HG03095 (cell line): ENCODE data around the gene BCAS3.
"Not testable (repeated sequence)": the region's sequence is repeated elsewhere in the genome, so short reads cannot be mapped to it uniquely, and the experiment has no call there.

Source experiments
- ATAC-seq: cut with Tn5 transposase; IDR thresholded peaks from one replicate; pipeline ENCODE4 v1.9.1; 2021; ENCODE audit warnings: moderate library complexity; ENCODE audit not compliant: unreplicated experiment

Gene BCAS3

GRCh38 chr17:60920107-60920506, 242.5 kb downstream of the BCAS3 start:
- no peak for ATAC-seq

GRCh38 chr17:60923000-60923399, 245.3 kb downstream of the BCAS3 start:
- no peak for ATAC-seq

DNA sequence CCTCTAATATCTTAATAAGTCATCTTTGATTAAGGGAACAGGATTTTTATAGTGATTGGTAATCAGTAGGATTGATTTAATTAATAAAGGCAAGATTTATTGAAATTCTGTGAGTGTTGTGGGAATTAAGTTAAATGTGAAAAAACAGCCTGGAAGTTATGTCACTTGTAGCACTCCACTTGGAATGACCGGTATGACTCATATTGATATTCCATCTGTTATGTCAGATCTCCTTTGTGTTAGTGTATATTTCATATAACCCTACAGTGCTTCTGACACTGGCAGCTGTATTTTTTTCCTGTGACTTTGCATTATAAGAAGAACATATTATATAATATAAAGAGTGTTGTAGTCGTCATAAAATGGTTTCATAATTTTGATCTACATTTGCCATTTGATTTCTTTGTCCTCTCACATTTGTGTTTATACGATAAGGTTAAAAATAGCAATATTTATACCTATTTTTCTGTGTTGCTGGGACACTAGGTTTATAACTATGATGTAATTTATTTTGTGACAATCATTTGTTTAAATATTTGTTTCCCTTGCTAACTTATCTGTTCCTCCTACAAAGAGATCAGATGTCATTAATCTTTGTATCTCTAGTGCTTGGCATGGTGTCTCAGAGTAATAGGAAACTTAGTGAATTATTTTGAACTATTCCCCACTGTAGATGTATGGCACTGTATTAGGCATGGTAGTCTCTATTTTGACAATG, 249.0 kb downstream of the BCAS3 start:
- ATAC-seq: no peak

DNA sequence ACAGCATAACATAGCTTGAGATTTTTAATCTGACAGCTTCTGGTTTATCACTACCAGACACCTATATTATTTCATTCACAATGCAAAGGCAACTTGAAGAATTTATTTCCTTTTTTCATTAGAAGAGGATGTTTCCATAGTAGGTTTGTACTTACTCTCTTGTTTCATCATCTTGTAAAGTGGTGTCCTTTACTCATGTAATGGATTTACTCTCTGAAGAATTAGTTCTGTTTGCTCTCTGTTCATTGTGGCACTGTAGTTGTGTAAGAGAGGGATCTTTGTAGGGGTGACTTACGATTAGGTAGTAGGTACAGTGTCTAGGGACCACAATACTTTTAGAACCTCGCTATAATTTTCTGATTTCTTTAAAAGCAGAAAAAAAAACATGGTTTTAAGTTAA, 256.1 kb downstream of the BCAS3 start:
- ATAC-seq: no peak

- ATAC-seq: no peak
Measured at GRCh38 chr17:60934723-60935122, 257.1 kb downstream of the BCAS3 start.

GRCh38 chr17:60935991-60936390, 258.3 kb downstream of the BCAS3 start:
- ATAC-seq: not testable (repeated sequence)

DNA sequence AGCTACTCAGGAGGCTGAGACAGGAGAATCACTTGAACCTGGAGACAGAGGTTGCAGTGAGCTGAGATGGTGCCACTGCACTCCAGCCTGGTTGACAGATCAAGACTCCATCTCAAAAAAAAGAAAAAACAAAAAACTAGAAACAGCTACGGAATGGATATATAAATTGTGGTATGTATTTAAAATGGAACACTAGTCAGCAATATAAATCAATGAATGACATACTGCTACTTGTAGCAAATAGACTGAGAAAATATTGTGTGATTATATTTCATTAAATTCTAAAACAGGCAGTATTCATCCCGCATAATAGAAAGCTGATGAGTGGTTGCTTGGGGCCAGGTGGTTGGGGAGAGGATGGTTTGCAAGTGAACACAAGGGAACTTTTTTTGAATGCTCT, 261.7 kb downstream of the BCAS3 start:
- no peak for ATAC-seq

DNA sequence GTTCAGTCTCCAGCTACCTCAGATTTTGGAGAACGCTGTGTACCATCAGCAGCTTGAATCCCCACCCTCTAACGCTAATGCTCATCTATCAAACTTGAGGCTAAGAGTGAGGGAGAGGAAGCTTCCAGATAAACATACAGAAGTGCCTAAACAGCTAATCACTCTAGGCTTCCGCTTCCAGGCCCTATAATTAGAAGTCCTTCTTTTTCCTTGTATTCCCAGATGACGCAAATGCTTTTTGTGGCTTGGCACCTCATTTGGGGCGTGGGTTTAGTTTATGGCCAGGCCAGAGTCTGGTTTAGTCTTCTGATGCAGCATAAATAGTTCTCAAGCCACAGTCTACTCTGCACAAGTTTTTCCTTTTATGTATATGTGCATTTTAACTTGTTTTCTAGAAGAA, 263.4 kb downstream of the BCAS3 start:
- no peak for ATAC-seq

DNA sequence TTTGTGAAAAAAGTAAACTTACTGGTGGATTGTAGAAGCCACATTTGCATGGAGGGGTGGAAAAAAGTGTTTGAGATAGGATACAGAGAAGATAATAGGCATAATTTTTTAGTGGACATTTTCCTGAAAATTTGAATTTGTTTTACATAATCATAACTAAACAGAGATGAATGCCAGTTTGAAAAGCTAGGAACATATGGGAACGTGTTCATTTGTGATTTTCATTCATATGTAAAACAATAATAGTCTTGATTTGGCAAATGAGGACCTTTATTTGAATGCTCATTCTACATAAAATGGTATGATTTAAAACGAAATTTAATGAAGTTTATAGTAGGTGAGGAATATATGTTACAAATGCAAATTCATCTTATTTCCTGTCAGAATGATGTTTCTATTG, 263.9 kb downstream of the BCAS3 start:
- ATAC-seq: no peak

GRCh38 chr17:60944751-60945150, 267.1 kb downstream of the BCAS3 start:
- no peak for ATAC-seq

GRCh38 chr17:60947100-60947499, 269.4 kb downstream of the BCAS3 start:
- ATAC-seq: no peak

DNA sequence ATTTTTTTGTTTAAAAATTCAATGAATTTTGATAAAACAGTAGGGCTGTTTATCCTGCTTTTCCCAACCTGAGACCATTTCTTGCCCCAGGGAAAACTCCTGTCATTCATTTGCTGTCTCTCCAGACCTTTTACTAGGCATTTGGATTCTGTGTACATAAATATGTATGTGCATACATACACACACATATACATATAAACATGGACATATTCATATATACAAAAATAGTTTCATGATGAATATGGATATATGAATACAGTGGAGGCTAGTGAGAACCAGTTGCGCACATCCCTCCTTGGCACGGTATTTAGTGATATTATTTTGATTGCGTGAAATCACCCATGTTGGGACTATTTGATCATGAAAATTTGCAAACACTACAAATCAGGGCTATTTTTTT, 269.9 kb downstream of the BCAS3 start:
- no peak for ATAC-seq

- no peak for ATAC-seq
Measured at GRCh38 chr17:60952747-60953146, 275.1 kb downstream of the BCAS3 start.

DNA sequence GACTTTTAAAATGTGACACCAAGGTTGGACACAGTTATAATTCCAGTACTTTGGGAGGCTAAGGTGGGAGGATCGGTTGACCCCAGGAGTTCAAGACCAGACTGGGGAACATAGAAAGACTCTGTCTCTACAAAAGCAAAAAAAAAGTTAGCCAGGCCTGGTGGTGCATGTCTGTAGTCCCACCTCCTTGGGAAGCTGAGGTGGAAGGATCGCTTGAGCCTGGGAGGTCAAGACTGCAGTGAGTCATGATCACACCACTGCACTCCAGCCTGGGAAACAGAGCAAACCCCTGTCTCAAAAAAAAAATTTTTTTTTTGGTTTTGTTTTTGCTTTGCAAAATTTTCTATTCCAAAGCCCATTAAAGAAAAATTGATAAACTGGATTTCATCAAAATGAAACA, 281.4 kb downstream of the BCAS3 start:
- ATAC-seq: no peak

- ATAC-seq: no peak
Measured at GRCh38 chr17:60959696-60960095, 282.0 kb downstream of the BCAS3 start.

- no peak for ATAC-seq
Measured at GRCh38 chr17:60960398-60961065, 282.9 kb downstream of the BCAS3 start.

GRCh38 chr17:60964160-60964559, 286.5 kb downstream of the BCAS3 start:
- ATAC-seq: no peak

GRCh38 chr17:60968266-60968665, 290.6 kb downstream of the BCAS3 start:
- ATAC-seq: no peak

- ATAC-seq: no peak
Measured at GRCh38 chr17:60969500-60970037, 291.9 kb downstream of the BCAS3 start.

DNA sequence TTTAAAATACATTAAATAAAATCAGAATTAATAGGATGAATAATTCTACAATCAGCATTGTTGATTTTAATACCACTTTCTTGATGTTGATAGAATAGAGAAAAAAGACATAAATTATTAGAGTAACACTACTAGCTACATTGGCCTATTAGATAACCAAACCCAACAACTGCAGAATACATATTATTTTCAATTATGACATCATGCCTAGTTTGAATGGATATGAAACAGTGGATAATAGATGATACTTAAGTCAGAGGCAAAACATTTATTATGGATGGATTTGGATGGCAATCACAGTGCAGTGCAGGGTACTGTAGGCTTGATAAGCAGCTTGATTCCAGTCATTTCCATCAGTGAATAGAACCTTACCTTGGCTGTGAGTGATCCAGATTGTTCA, 293.1 kb downstream of the BCAS3 start:
- ATAC-seq: no peak

DNA sequence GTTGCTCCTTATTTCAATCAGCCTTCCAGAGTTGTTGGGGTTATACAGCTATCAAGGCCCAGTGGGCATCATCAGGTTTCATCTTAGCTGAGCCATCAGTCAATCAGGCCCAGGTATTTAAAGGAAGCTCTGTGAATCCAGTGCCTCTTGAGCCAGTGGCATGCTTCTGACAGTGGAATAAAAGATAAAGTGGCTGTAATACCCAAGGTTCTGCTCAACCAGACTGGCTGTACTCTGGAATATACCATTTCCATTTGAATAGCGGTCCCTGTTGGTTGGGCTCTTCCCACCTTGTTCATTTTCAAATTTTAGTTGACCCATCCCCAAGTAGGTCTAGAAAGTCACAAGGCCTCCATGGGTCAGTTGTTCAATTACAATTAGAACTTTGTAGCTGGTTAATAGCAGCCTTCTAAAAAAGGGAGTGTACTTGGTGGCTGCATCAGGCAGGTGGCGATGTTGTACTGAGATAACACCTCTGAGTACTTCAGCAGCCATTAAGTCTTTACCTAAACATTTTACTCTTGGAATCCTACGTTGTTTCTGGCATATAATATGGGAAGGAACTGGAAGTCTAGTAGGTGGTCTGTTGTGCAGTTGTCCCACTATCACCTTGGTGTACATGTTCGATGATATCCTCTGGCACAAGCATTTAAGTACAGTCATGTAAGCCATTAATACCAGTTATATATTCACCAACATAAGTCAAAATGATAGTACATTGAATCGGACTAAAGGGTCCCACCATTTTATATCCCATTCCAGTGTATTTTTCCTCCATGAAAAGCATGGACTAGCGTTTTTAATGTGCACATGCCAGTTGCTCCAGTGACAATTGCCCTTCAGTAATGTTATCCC, 294.1 kb downstream of the BCAS3 start:
- no peak for ATAC-seq

GRCh38 chr17:60976861-60977260, 299.2 kb downstream of the BCAS3 start:
- not testable (repeated sequence) for ATAC-seq
